GM10248 (cell line): ENCODE data around the gene INO80C.

ENCODE experiments used
- CTCF ChIA-PET: fragments of 300-600 bp; sonication (Branson Sonifier 250); formaldehyde crosslinking; extraction: SDS; loops from one replicate; lab custom pipeline; 2021; ENCODE audit warnings: antibody characterized with exemption; lab: Yijun Ruan, JAX
- POLR2A ChIA-PET: fragments of 350-650 bp; sonication (Branson Sonifier 250); formaldehyde crosslinking; extraction: SDS; loops from one replicate; lab custom pipeline; 2020; ENCODE audit warnings: antibody characterized with exemption; lab: Yijun Ruan, JAX
- DNase-seq: peaks from one replicate; pipeline ENCODE4 v3.0.0; 2012; ENCODE audit errors: extremely low spot score
- TF ChIP-seq, protein P1 (sequence below): IDR thresholded peaks from 2 replicates; pipeline ENCODE4 v1.5.1; 2012; ENCODE audit warnings: mild to moderate bottlenecking, low read depth; ENCODE audit errors: extremely low read depth, missing control alignments, control extremely low read depth

INO80C gene

DNA sequence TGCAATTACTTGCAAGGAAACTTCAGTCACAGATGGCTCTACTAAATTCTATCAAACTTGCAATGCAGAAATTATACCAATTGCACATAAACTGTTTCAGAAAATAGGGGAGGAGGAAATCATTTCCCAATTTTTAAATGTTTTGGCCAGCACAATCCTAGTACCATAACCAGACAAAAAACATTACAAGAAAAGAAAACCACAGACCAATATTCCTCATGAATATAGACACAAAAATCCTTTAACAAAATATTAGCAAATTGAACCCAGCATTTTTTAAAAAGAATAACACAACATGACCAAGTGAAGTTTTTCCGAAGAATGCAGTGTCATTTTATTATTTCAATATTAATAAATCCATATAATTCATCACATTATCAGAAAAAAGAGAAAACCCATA lies 45.8 kb downstream of the INO80C start:
- CTCF ChIA-PET: interaction anchor here (1.5 kb wide), 1 partner anchor 13 kb away, joined by 3 read pairs; no protein-coding TSS in a partner anchor
- POLR2A ChIA-PET: no interaction called here
- no peak for DNase-seq
- TF ChIP-seq, protein P1, sequence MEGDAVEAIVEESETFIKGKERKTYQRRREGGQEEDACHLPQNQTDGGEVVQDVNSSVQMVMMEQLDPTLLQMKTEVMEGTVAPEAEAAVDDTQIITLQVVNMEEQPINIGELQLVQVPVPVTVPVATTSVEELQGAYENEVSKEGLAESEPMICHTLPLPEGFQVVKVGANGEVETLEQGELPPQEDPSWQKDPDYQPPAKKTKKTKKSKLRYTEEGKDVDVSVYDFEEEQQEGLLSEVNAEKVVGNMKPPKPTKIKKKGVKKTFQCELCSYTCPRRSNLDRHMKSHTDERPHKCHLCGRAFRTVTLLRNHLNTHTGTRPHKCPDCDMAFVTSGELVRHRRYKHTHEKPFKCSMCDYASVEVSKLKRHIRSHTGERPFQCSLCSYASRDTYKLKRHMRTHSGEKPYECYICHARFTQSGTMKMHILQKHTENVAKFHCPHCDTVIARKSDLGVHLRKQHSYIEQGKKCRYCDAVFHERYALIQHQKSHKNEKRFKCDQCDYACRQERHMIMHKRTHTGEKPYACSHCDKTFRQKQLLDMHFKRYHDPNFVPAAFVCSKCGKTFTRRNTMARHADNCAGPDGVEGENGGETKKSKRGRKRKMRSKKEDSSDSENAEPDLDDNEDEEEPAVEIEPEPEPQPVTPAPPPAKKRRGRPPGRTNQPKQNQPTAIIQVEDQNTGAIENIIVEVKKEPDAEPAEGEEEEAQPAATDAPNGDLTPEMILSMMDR: no peak

DNA sequence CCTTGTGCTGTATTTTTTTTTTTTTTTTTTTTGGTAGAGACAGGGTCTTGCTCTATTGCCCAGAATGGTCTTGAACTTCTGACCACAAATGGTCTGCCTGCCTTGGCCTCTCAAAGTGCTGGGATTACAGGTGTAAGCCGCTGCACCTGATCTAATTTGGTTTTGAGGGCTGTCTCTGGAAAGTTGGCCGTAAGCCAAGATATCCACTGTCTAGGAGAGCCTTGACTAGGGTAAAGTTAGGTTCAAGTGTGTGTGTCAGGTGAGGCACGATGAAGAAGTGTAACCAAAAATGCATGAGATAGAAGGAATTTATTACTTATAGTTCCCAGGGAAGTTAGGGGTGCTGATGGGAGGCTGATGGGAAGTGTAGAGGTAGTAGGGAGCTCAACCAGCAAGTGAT lies 46.7 kb downstream of the INO80C start:
- POLR2A ChIA-PET: no interaction called here
- no peak for DNase-seq
- CTCF ChIA-PET: no interaction called here
- TF ChIP-seq, protein P1: no peak

DNA sequence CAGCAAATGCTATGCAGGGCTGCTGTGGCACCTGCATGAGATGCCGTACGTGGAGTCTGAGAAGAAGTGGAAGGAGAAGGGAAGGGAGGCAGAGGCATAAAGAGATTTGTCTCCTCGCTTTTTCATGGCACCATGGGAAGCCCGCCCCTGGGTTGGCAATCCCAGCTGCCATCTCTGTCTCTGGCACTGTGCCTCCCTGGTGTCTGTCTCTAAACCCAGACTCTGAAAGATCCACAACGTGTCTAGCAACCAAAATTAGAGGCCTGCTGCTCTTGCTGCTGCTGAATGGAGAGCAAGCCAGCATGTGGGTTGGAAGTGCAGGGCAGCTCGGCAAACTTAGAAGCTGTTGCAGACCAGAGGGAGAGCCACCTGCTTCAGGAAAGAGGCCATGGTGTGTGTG lies 53.1 kb downstream of the INO80C start:
- ChIA-PET CTCF (interaction anchor here (1.0 to 1.1 kb wide), 2 partner anchors 14 to 32 kb away, joined by 3 read pairs; no protein-coding TSS in a partner anchor), POLR2A (no interaction called here)
- no peak for DNase-seq
- TF ChIP-seq, protein P1: no peak

DNA sequence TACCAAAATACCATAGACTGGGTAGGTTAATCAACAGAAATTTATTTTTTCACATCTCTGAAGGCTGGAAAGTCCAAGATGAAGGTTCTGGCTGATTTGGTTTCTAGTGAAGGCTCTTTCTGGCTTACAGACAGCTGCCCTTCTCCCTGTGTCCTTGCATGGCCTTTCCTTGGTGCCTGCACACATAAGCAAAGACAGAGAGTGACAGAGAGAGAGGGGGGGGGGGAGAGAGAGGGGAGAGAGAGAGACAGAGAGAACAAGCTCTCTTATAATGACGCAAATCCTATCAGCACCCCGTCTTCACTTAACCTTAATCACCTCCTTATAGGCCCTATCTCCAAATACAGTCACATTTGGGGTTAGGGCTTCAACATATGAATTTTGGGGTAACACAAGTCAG lies 53.9 kb downstream of the INO80C start:
- DNase-seq: no peak
- ChIA-PET CTCF (interaction anchor here (0.9 to 1.1 kb wide), 3 partner anchors 14 to 57 kb away, joined by 3 to 4 read pairs (median 3); no protein-coding TSS in a partner anchor), POLR2A (no interaction called here)
- TF ChIP-seq, protein P1: no peak

DNA sequence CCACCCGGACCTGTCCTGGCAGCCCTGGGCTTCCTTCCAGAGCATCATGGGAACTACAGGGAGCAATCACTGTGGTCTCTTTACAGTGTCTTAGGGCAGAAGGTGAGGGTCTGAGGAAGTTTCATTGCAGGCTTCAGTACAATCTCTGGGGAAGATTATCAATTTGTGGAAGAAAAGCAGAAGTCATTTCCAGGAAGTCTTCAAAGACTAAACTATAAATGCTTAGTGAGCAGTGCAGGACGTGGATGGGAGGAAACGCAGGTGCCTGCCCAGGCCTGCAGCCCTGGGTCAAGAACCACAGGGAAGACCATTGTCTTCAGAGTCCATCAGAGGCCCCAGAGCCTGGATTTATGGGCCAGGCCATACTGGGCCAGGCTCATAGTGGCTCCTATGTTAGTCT lies 54.3 kb downstream of the INO80C start:
- TF ChIP-seq, protein P1: no peak
- ChIA-PET CTCF (interaction anchor here (0.9 kb wide), 2 partner anchors 23 to 57 kb away, joined by 3 to 4 read pairs; no protein-coding TSS in a partner anchor), POLR2A (no interaction called here)
- DNase-seq: no peak

DNA sequence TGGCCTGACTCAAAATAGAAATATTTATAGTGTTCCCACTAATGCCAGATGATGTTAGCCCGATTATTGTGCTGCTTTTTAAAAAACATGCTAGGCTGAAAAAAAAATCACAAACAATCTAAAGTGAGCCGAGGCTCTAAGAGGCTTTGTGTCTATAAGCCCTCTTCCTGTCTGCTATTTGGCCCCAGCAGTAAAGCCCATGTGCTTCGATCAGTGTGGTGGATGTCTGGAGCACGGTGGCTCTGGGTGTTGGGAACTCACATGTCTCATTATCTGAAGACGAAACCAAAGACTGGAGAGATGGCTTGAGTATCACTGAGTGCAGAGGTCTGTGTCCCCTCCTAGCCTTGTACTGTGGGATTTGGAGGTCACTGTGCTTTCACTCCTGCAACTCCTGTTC lies 55.1 kb downstream of the INO80C start:
- ChIA-PET CTCF (interaction anchor here (1.3 kb wide), 1 partner anchor 56 kb away, joined by 3 read pairs; no protein-coding TSS in a partner anchor), POLR2A (no interaction called here)
- DNase-seq: no peak
- TF ChIP-seq, protein P1: no peak
